Measurements from ENCODE around the gene CD93.

CD93 gene

GRCh38 chr20:23103284-23104018, 17.3 kb upstream of the CD93 start (continued):
- TF ChIP-seq CSDC2 (CRISPR knock-in tag; IDR thresholded peaks at IDR 0.05) (no peak), PPARA (CRISPR knock-in tag; IDR thresholded peaks at IDR 0.05; ENCODE audit: borderline replicate concordance) (no peak)
- TF ChIP-seq, protein P1, sequence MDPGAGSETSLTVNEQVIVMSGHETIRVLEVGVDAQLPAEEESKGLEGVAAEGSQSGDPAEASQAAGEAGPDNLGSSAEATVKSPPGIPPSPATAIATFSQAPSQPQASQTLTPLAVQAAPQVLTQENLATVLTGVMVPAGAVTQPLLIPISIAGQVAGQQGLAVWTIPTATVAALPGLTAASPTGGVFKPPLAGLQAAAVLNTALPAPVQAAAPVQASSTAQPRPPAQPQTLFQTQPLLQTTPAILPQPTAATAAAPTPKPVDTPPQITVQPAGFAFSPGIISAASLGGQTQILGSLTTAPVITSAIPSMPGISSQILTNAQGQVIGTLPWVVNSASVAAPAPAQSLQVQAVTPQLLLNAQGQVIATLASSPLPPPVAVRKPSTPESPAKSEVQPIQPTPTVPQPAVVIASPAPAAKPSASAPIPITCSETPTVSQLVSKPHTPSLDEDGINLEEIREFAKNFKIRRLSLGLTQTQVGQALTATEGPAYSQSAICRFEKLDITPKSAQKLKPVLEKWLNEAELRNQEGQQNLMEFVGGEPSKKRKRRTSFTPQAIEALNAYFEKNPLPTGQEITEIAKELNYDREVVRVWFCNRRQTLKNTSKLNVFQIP (CRISPR knock-in tag; IDR thresholded peaks at IDR 0.05; ENCODE audit: borderline replicate concordance, low read depth): no peak

- TF ChIP-seq ZC3H10 (CRISPR knock-in tag; IDR thresholded peaks at IDR 0.05) (no peak), PPARA (CRISPR knock-in tag; IDR thresholded peaks at IDR 0.05; ENCODE audit: borderline replicate concordance) (no peak), OSR1 (CRISPR knock-in tag; IDR thresholded peaks at IDR 0.05) (no peak), ISL1 (CRISPR knock-in tag; IDR thresholded peaks at IDR 0.05) (no peak), RARB (CRISPR knock-in tag; IDR thresholded peaks at IDR 0.05) (no peak), GLIS3 (CRISPR knock-in tag; IDR thresholded peaks at IDR 0.05) (no peak), ESRRG (CRISPR knock-in tag; IDR thresholded peaks at IDR 0.05) (no peak), ZNF70 (CRISPR knock-in tag; IDR thresholded peaks at IDR 0.05) (no peak), TSHZ2 (CRISPR knock-in tag; IDR thresholded peaks at IDR 0.05) (no peak)
- no peak for ATAC-seq
These were observed 15.7 kb upstream of the CD93 start for GRCh38 chr20:23101696-23102406.

DNA sequence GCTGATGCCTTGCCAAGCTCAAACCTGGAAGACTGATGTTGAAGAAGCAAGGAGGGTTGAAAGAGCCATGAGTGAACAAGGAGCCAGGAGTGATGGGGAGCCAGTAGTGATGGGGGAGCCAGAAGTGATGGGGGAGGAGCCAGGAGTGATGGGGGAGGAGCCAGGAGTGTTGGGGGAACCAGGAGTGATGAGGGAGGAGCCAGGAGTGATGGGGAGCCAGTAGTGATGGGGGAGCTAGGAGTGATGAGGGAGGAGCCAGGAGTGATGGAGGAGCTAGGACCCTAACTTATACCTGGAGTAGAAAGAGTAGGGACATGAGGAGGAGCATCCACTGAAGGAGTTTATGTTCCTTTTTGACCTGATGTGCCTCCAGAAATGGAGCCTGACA, 14.6 kb upstream of the CD93 start:
- no peak for ATAC-seq
- TF ChIP-seq RARB (CRISPR knock-in tag; IDR thresholded peaks at IDR 0.05): no peak
- no peak for TF ChIP-seq OSR1 (CRISPR knock-in tag; IDR thresholded peaks at IDR 0.05)
- TF ChIP-seq, protein P1 (CRISPR knock-in tag; IDR thresholded peaks at IDR 0.05; ENCODE audit: borderline replicate concordance, low read depth): no peak
- TF ChIP-seq GLIS3 (CRISPR knock-in tag; IDR thresholded peaks at IDR 0.05): no peak
- TF ChIP-seq ZNF70 (CRISPR knock-in tag; IDR thresholded peaks at IDR 0.05): no peak

DNA sequence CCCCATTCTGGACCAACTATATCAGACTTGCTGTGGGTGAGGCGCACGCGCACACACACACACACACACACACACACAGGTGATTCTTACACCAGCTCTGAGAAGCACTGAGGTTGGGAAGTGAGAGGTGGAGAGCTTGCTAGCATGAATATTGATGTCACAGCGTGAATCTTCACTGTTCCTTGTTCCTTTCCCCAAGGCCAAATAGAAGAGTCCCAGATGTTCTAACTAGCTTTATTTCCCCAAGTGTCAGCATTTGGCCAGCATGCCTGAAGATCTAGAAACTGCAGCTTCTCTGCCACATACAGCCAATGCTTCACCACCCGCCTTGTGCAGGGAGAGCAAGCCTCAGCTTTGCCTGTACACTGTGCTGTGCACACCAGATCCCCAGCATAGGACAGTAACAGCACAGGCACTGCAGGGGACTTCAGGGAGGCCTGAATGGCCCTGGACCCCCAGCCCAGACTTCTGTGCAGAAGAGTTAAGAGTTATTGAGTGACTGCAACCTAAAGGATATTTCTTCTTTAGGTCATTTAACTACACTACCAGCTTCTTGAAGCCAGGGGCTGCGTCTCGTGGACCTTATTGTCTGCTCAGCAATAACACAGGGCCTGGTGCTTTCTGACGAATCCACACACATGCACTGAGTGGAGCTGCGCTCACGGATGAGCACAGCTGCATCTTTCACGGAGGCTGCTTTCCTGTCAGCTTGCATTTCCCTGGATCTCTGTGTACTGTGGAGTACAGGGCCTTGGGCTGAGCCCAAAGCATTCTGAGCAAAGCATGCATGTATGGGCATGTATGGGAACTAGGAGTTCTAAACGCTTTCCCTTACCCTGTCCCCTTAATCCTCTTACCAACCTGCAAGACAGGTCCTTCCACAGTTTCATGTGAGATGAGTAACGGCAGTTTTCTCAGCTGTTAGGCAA, 13.9 kb upstream of the CD93 start:
- ATAC-seq: no peak
- no peak for TF ChIP-seq ESRRG (CRISPR knock-in tag; IDR thresholded peaks at IDR 0.05)
- no peak for TF ChIP-seq ZFP3 (CRISPR knock-in tag; IDR thresholded peaks at IDR 0.05)
- TF ChIP-seq TSHZ2 (CRISPR knock-in tag; IDR thresholded peaks at IDR 0.05): no peak
- no peak for TF ChIP-seq TCF4 (CRISPR knock-in tag; IDR thresholded peaks at IDR 0.05; ENCODE audit: borderline replicate concordance)
- TF ChIP-seq ARNTL (CRISPR knock-in tag; IDR thresholded peaks at IDR 0.05; ENCODE audit: borderline replicate concordance, low read depth): no peak
- TF ChIP-seq, protein P1 (CRISPR knock-in tag; IDR thresholded peaks at IDR 0.05; ENCODE audit: borderline replicate concordance, low read depth): no peak
- no peak for TF ChIP-seq ISL1 (CRISPR knock-in tag; IDR thresholded peaks at IDR 0.05)
- no peak for TF ChIP-seq RARB (CRISPR knock-in tag; IDR thresholded peaks at IDR 0.05)
- TF ChIP-seq CSDC2 (CRISPR knock-in tag; IDR thresholded peaks at IDR 0.05): no peak
- no peak for TF ChIP-seq SNAI2 (CRISPR knock-in tag; IDR thresholded peaks at IDR 0.05)
- no peak for TF ChIP-seq ZFP30 (CRISPR knock-in tag; IDR thresholded peaks at IDR 0.05)
- TF ChIP-seq, protein P2, sequence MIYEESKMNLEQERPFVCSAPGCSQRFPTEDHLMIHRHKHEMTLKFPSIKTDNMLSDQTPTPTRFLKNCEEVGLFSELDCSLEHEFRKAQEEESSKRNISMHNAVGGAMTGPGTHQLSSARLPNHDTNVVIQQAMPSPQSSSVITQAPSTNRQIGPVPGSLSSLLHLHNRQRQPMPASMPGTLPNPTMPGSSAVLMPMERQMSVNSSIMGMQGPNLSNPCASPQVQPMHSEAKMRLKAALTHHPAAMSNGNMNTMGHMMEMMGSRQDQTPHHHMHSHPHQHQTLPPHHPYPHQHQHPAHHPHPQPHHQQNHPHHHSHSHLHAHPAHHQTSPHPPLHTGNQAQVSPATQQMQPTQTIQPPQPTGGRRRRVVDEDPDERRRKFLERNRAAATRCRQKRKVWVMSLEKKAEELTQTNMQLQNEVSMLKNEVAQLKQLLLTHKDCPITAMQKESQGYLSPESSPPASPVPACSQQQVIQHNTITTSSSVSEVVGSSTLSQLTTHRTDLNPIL (CRISPR knock-in tag; IDR thresholded peaks at IDR 0.05; ENCODE audit: low read depth): no peak
- TF ChIP-seq ZNF70 (CRISPR knock-in tag; IDR thresholded peaks at IDR 0.05): no peak
- TF ChIP-seq OSR1 (CRISPR knock-in tag; IDR thresholded peaks at IDR 0.05): no peak
- no peak for TF ChIP-seq PPARA (CRISPR knock-in tag; IDR thresholded peaks at IDR 0.05; ENCODE audit: borderline replicate concordance)
